CD4-positive, alpha-beta memory T cell (primary cell): ENCODE measurements around the gene GPR78. TPM values are rescaled to one million over a fixed set of nuclear protein-coding genes. Genes with fewer than 3 reads are reported as not detected.
A peak's percentile ranks its signal among the peaks of the same experiment; 100 is the strongest.

Experiments used
- CTCF ChIA-PET: fragments of 350-600 bp; sonication (Branson Sonifier 250); formaldehyde crosslinking; loops from one replicate; lab custom pipeline; 2021; ENCODE audit warnings: inconsistent platforms; ENCODE audit not compliant: partially characterized antibody; lab: Charles Lee
- POLR2A ChIA-PET: fragments of 350-600 bp; sonication (Branson Sonifier 250); formaldehyde crosslinking; loops from one replicate; lab custom pipeline; 2021; ENCODE audit not compliant: partially characterized antibody; lab: Charles Lee
- DNase-seq, 5 donors: peaks; one replicate each; pipeline versions ENCODE4 v3.0.0 to v3.0.0-alpha.2; 2020 to 2022; ENCODE audit warnings: mixed read lengths in 1 of 5
- H3K27ac ChIP-seq: one replicate; pipeline ENCODE4 v1.7.0; 2013; ENCODE audit warnings: low read depth, low read length
- H3K27me3 ChIP-seq: 2 replicates; pipeline ENCODE4 v1.7.0; 2013; ENCODE audit warnings: mild to moderate bottlenecking, low read length, moderate library complexity; ENCODE audit not compliant: insufficient read depth
- H3K36me3 ChIP-seq: 2 replicates; pipeline ENCODE4 v1.7.0; 2013; ENCODE audit warnings: mild to moderate bottlenecking, low read length, moderate library complexity; ENCODE audit not compliant: insufficient read depth
- H3K4me1 ChIP-seq: 2 replicates; pipeline ENCODE4 v1.7.0; 2013; ENCODE audit warnings: mild to moderate bottlenecking, low read length, moderate library complexity; ENCODE audit not compliant: insufficient read depth
- H3K4me3 ChIP-seq, 2 donors: one replicate each; pipeline ENCODE4 v1.7.0; 2013; ENCODE audit warnings: low read length in 2 of 2, mild to moderate bottlenecking in 1 of 2
- H3K9me3 ChIP-seq, 2 donors: one replicate each; pipeline ENCODE4 v1.7.0; 2013; ENCODE audit warnings: low read length in 2 of 2, control low read depth in 1 of 2; ENCODE audit not compliant: control insufficient read depth in 1 of 2
- H3K27ac Mint-ChIP-seq, 7 donors: one replicate each; pipeline ENCODE4 v1.8.0; 2020 to 2021; ENCODE audit warnings: mixed read lengths in 7 of 7, mild to moderate bottlenecking in 6 of 7, inconsistent platforms in 3 of 7, moderate library complexity in 3 of 7
- H3K27me3 Mint-ChIP-seq, 2 donors: one replicate each; pipeline ENCODE4 v1.8.0; 2020 to 2021; ENCODE audit warnings: mixed read lengths in 2 of 2
- H3K36me3 Mint-ChIP-seq, 2 donors: one replicate each; pipeline ENCODE4 v1.8.0; 2020 to 2021; ENCODE audit warnings: mixed read lengths in 2 of 2, inconsistent platforms in 1 of 2, mild to moderate bottlenecking in 1 of 2
- H3K4me1 Mint-ChIP-seq, 4 donors: one replicate each; pipeline ENCODE4 v1.8.0; 2020 to 2021; ENCODE audit warnings: mixed read lengths in 4 of 4, mild to moderate bottlenecking in 1 of 4
- H3K4me3 Mint-ChIP-seq, 8 donors: one replicate each; pipeline ENCODE4 v1.8.0; 2020 to 2021; ENCODE audit warnings: mixed read lengths in 8 of 8, mild to moderate bottlenecking in 7 of 8, moderate library complexity in 6 of 8, inconsistent platforms in 3 of 8
- H3K9me3 Mint-ChIP-seq, 8 donors: one replicate each; pipeline ENCODE4 v1.8.0; 2020 to 2021; ENCODE audit warnings: mixed read lengths in 8 of 8, mild to moderate bottlenecking in 5 of 8, inconsistent platforms in 3 of 8, moderate library complexity in 1 of 8
- intact Hi-C: fragments of 100-400 bp; cut with micrococcal nuclease; formaldehyde crosslinking; loops from one replicate; pipeline ENCODE4 v1.15.1; 2023
- polyA plus RNA-seq, 2 donors: library from polyadenylated mRNA; unstranded; fragments of 300-500 nt; fragmentation: Illumina TruSeq; gene quantifications; one replicate each; pipeline ENCODE4 v1.2.3, GENCODE V29; 2021
- total RNA-seq, 2 experiments: library from RNA; stranded (reverse); gene quantifications; one replicate each; pipeline ENCODE4 v1.2.3, GENCODE V29; 2021

Gene GPR78
- total and polyA plus RNA-seq, 4 experiments from 2014 or later, result not detected

DNA sequence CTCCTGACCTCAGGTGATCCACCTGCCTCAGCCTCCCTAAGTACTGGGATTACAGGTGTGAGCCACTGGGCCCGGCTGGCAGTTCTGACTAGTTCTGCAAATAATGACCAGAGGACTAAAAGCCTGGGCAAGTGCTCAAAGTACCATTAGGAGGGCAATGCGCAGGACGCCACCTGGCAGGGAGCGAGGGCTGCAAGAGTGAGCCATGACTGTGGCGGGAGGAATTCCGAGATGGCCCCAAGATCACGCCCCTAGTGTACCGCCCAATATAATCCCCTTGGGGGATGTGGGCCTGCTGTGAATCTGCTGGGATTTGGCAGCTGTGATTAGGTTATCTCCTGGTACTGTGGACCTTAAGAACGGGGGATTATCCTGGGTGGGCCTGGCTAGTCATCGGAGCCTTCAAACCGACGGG, 26.2 kb upstream of the GPR78 start:
- Histone ChIP-seq H3K36me3 (no peaks in the 10 kb centered on the region), H3K4me3 (no peak overlapping the region), H3K27ac (no peak overlapping the region), H3K4me1 (no peaks in the 10 kb centered on the region), H3K9me3 (no peaks in the 10 kb centered on the region), H3K27me3 (no peaks in the 10 kb centered on the region)
- H3K4me1 Mint-ChIP-seq, result no peaks in the 10 kb centered on the region
- CTCF ChIA-PET, result no interaction called here
- H3K9me3 Mint-ChIP-seq, result no peaks in the 10 kb centered on the region
- no peak overlapping the region for H3K27ac Mint-ChIP-seq
- intact Hi-C loops, result no loop called here
- no peak overlapping the region for H3K4me3 Mint-ChIP-seq
- peaks cover 0 to 3% of the 10 kb centered on the region in 2 donors for H3K27me3 Mint-ChIP-seq
- DNase-seq, result no peak
- POLR2A ChIA-PET, result no interaction called here
- no peaks in the 10 kb centered on the region for H3K36me3 Mint-ChIP-seq

- intact Hi-C loops, result no loop called here
- no peaks in the 10 kb centered on the region for H3K4me1 ChIP-seq
- peak in 1 of 5 donors; percentile 22 for DNase-seq
Observed at GRCh38 chr4:8554555-8555100, 25.6 kb upstream of the GPR78 start.

GRCh38 chr4:8555716-8556115, 24.5 kb upstream of the GPR78 start:
- intact Hi-C loops, result no loop called here
- Histone ChIP-seq H3K36me3 (no peaks in the 10 kb centered on the region), H3K27ac (no peak overlapping the region), H3K4me3 (no peak overlapping the region), H3K9me3 (no peaks in the 10 kb centered on the region), H3K27me3 (no peaks in the 10 kb centered on the region), H3K4me1 (no peaks in the 10 kb centered on the region)
- Mint-ChIP-seq H3K4me3 (peak overlapping the region in 1 of 8 donors; percentile 4), H3K27ac (no peak overlapping the region), H3K4me1 (no peaks in the 10 kb centered on the region), H3K27me3 (peaks cover 0 to 3% of the 10 kb centered on the region in 2 donors), H3K9me3 (no peaks in the 10 kb centered on the region), H3K36me3 (no peaks in the 10 kb centered on the region)
- ChIA-PET CTCF (no interaction called here), POLR2A (no interaction called here)
- DNase-seq, result no peak

More at GRCh38 chr4:8554555-8555100, 25.6 kb upstream of the GPR78 start:
- Mint-ChIP-seq H3K4me1 (no peaks in the 10 kb centered on the region), H3K36me3 (no peaks in the 10 kb centered on the region), H3K27me3 (peaks cover 0 to 3% of the 10 kb centered on the region in 2 donors), H3K4me3 (no peak overlapping the region), H3K9me3 (no peaks in the 10 kb centered on the region), H3K27ac (no peak overlapping the region)
- H3K27me3 ChIP-seq, result no peaks in the 10 kb centered on the region
- no peaks in the 10 kb centered on the region for H3K36me3 ChIP-seq
- CTCF ChIA-PET, result no interaction called here
- POLR2A ChIA-PET, result no interaction called here
- no peak overlapping the region for H3K4me3 ChIP-seq
- H3K27ac ChIP-seq, result no peak overlapping the region
- H3K9me3 ChIP-seq, result no peaks in the 10 kb centered on the region

- H3K36me3 Mint-ChIP-seq, result no peaks in the 10 kb centered on the region
Observed at GRCh38 chr4:8556341-8557150, 23.6 kb upstream of the GPR78 start.

DNA sequence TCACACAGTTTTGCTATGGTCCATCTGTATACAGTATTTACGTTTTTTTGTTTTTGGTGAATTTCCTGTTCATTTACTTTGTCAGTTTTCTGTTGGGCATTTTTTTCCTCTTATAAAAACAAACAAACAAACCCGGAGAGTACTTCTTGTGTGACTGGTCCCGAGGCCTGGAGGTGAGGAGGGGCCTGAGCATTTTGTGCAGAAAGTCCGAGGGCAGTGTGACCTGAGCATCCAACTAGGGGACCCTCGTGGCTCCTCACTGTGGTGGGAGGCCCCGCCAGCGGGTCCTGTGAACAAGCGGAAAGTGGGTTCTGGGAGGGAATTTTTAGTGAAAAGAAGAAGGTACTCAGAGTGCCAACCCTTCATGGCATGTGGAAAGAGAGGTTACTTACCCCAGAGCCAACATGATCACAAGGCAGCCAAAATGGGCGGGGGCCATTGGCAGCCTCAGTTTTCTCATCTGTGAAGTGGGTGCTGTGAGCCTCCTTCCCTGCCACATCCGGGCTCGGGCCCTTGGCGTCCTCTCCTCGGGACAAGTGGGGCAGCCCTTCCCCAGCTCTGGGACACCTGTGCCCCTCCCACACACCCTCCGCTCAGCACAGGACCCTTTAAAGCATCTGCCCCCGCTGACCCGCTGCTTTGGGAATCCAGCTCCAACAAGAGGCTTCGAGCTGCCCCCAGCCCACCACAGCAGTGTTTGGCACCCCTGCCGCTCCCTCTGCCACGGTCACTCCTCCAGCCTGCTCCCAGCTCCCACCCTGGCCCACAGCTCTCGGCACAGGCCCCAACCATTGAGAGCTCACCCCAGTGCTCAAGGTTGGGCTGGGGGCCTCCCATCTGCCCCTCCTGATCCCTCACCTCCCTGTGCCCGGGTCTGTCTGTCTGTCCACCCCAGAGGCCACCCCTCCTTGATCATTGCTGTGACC, 22.8 kb upstream of the GPR78 start:
- H3K9me3 Mint-ChIP-seq, result no peaks in the 10 kb centered on the region
- CTCF ChIA-PET, result no interaction called here

More at GRCh38 chr4:8556341-8557150, 23.6 kb upstream of the GPR78 start:
- H3K4me1 ChIP-seq, result no peaks in the 10 kb centered on the region
- no peaks in the 10 kb centered on the region for H3K27me3 ChIP-seq
- intact Hi-C loops, result no loop called here
- ChIA-PET POLR2A (no interaction called here), CTCF (no interaction called here)
- Mint-ChIP-seq H3K27me3 (peaks cover 0 to 3% of the 10 kb centered on the region in 2 donors), H3K4me1 (no peaks in the 10 kb centered on the region), H3K27ac (no peak overlapping the region), H3K9me3 (no peaks in the 10 kb centered on the region), H3K4me3 (no peak overlapping the region)
- no peaks in the 10 kb centered on the region for H3K9me3 ChIP-seq
- no peak overlapping the region for H3K4me3 ChIP-seq
- H3K27ac ChIP-seq, result no peak overlapping the region
- peak in 1 of 5 donors; percentile 2 for DNase-seq
- no peaks in the 10 kb centered on the region for H3K36me3 ChIP-seq

GRCh38 chr4:8558080-8558960, 21.9 kb upstream of the GPR78 start:
- no peaks in the 10 kb centered on the region for H3K4me1 Mint-ChIP-seq

More for the DNA sequence above, 22.8 kb upstream of the GPR78 start:
- H3K27me3 ChIP-seq, result no peaks in the 10 kb centered on the region
- intact Hi-C loops, result no loop called here
- no peak overlapping the region for H3K4me3 ChIP-seq
- no peaks in the 10 kb centered on the region for H3K4me1 ChIP-seq
- Mint-ChIP-seq H3K27ac (no peak overlapping the region), H3K36me3 (no peaks in the 10 kb centered on the region), H3K27me3 (peaks cover 0 to 6% of the 10 kb centered on the region in 2 donors), H3K4me1 (no peaks in the 10 kb centered on the region), H3K4me3 (no peak overlapping the region)
- no peaks in the 10 kb centered on the region for H3K9me3 ChIP-seq
- POLR2A ChIA-PET, result no interaction called here
- no peaks in the 10 kb centered on the region for H3K36me3 ChIP-seq
- no peak overlapping the region for H3K27ac ChIP-seq
- DNase-seq, result no peak

More at GRCh38 chr4:8558080-8558960, 21.9 kb upstream of the GPR78 start:
- Histone ChIP-seq H3K4me3 (no peak overlapping the region), H3K36me3 (no peaks in the 10 kb centered on the region), H3K27me3 (no peaks in the 10 kb centered on the region), H3K9me3 (no peaks in the 10 kb centered on the region), H3K4me1 (no peaks in the 10 kb centered on the region), H3K27ac (no peak overlapping the region)
- CTCF ChIA-PET, result no interaction called here
- intact Hi-C loops, result no loop called here
- Mint-ChIP-seq H3K36me3 (no peaks in the 10 kb centered on the region), H3K4me3 (no peak overlapping the region), H3K9me3 (no peaks in the 10 kb centered on the region), H3K27me3 (peaks cover 0 to 6% of the 10 kb centered on the region in 2 donors), H3K27ac (peak overlapping the region in 1 of 7 donors; percentile 2)
- POLR2A ChIA-PET, result no interaction called here
- no peak for DNase-seq
